Activated CD4-positive, alpha-beta T cell treated with anti-CD3 and anti-CD28 coated beads for 4 hours (primary cell): ENCODE data around the gene ACSBG1.
A peak's percentile ranks its signal among the peaks of the same experiment; 100 is the strongest.
"Not testable (repeated sequence)": the region's sequence is repeated elsewhere in the genome, so short reads cannot be mapped to it uniquely, and the experiment has no call there.

Source experiments
- DNase-seq, 2 donors: peaks; one replicate each; pipeline ENCODE4 v3.0.0-alpha.2; 2020

Gene ACSBG1

DNA sequence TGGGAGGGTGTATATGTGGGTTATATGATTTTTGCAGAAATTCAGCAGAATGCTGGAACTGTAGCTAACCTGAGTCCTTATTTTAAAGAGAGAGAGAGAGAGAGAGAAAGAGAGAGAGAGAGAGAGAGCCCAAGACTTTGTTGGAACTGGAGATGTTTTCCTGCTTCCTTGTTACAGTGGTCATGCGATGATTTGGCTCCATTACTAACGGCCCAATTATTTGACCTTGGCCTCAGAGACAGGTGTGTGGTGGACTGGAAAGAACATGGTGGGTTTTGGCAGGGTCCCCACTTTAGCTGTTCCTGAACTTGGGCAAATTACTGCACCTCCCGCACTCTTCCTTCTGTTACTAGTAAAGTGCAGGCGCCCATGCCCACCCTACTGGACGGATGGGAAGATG is 14.8 kb upstream of the ACSBG1 start:
- no peak for DNase-seq

DNA sequence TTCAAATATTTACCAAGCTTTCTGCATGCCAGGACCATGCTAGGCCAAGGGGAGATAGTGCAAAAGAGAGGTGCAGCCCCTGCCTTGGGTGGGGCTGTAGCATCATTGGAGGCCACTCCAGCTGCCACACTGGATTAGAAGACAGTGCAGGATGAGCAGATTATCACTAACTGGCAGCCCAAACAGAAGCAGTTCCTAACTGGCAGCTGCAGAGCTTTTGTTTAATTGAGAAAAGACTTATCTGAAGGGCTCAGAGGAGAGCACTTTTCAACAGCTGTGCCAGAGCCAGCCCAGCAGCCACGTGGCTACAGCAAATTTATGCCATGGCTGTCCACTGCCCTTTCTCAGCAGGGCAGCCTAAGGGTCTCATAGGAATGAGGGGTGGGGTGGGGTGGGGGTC is 13.5 kb upstream of the ACSBG1 start:
- no peak for DNase-seq

DNA sequence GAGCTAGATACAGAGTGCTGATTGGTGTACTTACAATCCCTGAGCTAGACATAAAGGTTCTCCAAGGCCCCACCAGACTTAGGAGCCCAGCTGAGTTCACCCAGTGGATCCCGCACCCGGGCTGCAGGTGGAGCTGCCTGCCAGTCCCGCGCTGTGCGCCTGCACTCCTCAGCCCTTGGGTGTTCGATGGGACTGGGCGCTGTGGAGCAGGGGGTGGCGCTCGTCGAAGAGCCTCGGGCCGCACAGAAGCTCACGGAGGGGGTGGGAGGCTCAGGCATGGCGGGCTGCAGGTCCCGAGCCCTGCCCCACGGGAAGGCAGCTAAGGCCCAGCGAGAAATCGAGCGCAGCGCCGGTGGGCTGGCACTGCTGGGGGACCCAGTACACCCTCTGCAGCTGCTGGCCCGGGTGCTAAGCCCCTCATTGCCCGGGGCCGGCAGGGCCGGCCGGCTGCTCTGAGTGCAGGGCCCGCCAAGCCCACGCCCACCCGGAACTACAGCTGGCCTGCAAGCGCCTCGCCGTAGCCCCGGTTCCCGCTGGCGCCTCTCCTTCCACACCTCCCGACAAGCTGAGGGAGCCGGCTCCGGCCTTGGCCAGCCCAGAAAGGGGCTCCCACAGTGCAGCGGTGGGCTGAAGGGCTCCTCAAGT is 11.7 kb upstream of the ACSBG1 start:
- not testable (repeated sequence) for DNase-seq

DNA sequence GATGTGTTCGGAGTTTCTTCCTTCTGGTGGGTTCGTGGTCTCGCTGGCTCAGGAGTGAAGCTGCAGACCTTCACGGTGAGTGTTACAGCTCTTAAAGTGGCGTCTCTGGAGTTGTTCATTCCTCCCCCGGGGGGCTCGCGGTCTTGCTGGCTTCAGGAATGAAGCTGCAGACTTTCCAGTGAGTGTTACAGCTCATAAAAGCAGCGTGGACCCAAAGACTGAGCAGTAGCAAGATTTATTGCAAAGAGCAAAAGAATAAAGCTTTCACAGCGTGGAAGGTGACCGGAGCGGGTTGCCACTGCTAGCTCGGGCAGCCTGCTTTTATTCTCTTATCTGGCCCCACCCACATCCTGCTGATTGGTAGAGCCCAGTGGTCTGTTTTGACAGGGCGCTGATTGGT is 11.0 kb upstream of the ACSBG1 start:
- not testable (repeated sequence) for DNase-seq

DNA sequence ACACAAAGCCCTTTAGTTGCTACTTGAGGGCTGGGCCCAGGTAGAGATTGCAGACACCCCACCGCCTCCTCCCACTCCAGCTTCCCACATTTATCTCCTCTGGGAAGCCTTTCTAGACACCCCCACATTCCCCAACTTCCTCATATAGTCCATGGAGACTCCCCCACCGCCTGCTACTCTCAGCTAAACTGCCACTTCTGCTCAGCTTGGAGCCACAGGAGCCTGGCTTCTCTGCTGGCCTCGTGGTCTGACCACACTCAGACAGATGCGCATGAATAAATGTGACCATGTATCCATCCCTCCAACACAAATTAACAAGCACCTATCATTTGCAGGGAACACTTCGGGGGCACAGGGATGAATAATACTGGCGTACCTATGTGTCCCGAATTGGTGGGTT is 10.5 kb upstream of the ACSBG1 start:
- no peak for DNase-seq

DNA sequence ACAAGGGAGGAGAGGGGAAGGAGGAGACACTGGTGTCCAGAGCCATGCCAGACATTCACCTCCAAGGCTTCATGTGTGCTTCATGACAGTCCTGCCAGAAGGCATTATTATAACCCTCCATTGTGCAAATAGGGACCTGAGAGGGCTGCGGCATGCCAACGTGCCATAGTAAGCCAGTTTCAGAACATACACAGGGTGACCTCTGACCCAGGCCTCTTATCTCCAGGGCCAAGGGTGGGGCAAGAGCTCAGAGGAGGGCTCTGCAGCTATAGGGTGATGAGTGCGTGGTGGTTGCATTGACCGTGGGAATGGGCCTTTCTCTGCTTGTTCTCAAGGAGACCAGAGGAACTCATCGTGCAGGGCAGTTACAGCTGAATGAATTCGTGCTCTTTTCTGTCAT is 9.7 kb upstream of the ACSBG1 start:
- no peak for DNase-seq

DNA sequence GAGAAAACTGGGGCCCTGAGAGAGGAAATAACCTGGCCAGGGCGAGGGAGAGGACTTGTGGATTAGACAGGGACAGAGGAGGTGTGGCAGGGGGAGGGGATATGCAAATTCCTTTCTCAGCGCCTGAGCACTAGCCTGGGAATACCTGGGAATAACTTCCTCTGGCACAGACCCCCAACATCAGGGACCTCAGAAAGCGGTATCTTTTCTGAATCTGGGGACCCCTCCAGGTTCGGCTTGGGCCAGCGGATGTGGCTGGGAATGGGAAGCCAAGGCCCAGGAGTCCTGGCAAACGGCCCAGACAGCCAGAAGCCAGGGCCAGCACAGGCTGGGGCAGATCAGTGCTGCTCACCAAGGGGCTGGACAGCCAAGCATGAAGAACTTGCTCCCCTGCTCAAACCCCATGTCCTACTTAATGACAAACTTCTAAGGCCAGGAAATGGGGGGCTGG is 9.2 kb upstream of the ACSBG1 start:
- no peak for DNase-seq

DNA sequence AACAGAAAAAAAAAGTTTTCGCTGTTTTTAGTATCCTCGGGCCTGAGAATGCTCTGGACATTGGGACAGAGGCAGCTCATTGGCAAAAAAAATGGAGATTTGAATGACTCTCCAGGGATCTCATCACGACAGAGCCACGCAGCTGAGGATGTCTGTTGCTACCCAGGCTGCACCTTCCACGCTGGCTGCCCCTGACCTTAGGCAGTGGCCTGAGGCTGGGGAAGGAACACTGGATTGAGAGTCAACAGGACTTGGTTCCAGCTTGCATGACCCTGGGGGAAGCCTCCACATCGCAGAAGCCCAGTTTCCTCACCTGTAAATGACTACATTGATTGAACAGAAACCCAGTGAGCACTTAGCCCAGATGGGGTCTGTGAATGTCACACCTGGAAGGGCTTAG is 8.7 kb upstream of the ACSBG1 start:
- no peak for DNase-seq

DNA sequence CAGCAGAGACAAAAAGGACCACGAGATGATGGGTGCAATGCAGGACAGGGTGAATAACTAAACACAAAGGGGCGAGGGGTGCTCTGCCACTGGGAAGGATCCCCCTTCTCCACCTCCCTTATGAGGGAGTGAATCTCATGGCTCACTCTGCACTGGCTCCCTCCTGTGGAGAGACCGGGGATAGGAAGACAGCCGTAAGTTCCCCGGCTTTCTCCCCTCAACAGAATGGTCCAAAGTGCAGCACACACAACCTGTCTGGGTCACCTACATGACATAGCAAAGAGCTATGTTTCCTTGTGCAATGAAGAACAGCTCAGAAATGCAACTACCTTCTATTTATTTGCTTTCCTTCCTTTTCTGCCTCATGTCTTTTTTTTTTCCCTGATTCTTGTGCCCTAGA is 7.8 kb upstream of the ACSBG1 start:
- no peak for DNase-seq

DNA sequence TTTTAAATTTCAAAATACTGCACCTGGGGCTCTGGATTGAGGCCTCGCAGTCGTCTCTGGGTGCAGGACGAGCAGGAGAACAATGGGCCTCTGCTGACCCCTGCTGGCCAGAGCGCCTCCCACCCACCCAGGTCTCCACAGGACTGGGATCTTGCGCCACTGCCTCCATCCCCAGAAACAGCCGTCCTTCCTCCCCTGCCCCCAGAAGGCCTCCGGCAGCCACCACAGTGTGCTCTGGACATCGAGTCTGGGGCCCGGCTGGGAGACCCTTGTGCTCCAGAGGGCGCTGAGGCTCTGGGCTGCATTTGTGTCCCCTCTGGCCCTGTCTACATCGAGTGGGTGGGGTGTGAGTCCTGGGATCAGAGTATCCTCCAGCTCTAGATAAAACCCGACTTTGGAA is 6.7 kb upstream of the ACSBG1 start:
- DNase-seq, result peak; percentile 74 to 84

DNA sequence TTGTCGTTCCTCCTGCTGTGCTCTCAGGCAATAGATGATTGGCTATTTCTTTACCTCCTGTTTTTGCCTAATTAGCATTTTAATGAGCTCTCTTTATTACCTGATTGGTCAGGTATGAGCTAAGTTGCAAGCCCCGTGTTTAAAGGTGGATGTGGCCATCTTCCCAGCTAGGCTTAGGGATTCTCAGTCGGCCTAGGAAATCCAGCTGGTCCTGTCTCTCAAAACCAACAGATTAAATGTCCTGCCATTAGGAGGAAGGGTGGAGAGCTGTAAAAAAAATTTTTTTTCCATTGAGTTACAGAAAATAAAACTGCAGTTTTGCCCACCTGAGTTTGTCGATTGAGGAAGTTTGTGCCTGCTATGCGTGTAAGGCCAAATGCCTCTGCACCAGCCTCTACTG is 5.4 kb upstream of the ACSBG1 start:
- no peak for DNase-seq

DNA sequence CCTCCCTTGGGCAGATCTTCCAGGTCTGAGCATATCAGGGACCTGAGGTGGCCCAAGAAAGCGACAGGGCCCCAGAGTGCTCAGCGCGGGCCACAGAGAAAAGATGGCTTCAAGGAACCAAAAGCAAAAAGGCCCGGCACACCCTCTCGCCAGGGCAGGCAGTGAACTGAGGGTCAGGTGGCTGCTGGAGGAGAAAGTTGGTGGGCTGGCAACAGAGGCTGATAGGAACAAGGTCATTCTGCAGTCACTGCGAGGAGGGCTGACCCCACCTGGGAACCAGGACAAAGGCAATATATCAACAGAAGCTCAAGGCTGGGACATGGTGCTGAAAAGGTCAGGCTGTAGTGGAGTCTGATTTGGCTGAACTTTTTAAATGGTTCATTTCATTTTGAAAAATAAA is 2.8 kb upstream of the ACSBG1 start:
- DNase-seq, result no peak

DNA sequence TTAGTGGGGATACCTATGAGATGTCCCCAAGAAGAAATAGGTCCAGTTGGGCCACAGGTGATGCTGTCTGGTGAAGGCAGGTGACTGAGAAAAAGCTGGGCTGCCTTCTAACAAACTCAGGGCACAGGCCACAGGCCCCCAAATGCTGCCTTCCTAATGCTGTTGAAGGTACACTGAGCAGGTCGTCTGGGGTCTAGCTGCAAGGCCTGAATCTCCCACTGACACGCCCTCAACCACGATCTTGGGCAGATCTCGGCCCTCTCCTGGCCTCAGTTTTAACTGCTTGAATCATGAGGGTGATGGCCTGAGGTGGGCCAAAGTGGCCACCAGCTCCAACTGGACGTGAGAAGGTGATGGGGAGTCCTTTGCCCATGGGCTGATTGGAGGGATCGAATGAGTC is 2.1 kb upstream of the ACSBG1 start:
- DNase-seq, result no peak

DNA sequence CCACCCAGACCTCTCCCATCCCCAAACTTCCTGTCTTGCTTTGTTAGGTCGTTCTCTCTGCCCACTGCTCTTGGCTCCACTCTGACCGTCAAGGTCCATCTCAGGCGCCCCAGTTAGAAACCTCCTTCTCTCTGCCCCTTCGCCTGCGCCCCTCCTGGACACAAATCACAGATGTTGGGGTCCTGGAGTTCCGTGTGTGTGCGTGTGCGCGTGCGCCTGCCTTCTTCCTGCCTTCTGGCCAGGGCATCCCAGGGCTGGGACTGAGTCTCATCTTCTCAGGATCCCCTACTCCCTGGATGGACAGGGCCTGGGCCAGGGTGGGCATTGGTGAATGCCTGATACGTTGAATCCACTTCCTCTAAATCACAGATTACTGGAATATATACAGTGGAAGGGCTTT is 869 bp downstream of the ACSBG1 start:
- no peak for DNase-seq

DNA sequence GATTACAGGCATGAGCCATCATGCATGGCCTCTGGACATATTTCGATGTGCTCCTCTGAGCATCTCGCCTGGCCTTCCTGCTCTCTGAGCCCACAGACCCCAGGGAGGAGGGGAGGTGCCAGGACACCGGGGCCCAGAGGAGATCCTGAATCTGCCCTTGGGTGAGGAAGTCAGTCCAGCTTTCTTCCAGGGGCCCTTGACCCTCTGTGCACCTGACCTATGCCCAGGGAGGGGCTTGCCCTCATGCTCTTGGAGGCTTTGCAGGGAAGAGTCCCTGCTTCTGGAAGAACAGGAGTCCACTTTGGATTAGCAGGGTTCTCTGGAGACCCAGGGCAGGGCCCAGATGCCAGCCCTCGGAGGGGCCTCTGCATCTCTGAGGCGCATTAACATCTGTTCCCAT is 1.4 kb downstream of the ACSBG1 start:
- no peak for DNase-seq

DNA sequence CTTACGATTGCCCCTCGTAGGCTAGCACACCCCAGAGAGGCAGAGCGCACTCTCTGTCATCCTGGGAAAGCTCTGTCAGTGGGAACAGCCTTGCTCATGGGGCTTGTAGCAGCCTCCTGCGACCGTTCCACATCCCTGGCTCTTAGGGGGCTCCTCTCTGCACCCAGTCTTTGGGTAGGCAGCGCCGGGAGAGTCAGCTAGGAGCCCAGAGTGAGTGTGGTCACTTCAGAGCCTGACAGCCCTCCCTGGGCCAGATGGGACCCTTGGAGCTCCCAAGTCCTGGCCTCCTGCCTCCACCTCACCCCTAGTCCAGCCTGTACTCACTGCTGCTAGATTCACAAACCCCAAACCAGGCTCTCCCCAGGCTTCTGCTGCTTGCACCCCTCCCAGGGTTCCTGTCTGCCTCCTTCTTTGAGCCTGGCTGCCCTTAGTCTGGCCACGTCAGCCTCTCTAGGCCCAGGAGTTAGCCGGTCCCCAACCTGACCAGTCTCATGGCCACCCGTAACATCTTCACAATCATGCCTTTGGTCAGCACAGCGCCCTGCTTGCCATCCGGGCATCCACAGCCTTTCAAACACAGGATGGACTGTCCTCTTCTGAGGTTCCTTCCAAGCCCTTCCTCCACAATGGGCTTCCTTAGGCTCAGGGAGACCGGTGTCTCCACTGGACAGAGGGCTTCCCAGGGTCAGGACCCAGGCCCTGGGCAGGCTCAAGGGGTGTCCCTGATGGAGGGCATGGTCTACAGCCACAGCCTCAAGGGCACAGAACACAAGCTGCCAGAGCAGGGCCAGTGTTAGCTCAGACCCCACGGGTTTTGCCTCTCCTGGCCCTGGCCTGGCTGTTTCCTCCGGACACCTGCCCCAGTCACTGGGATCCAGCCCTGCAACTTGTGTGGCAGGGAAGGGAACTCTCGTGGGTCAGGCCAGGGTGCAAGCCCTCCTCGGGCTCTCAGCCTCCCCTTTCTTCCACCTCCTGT is 4.6 kb downstream of the ACSBG1 start:
- DNase-seq, result no peak

DNA sequence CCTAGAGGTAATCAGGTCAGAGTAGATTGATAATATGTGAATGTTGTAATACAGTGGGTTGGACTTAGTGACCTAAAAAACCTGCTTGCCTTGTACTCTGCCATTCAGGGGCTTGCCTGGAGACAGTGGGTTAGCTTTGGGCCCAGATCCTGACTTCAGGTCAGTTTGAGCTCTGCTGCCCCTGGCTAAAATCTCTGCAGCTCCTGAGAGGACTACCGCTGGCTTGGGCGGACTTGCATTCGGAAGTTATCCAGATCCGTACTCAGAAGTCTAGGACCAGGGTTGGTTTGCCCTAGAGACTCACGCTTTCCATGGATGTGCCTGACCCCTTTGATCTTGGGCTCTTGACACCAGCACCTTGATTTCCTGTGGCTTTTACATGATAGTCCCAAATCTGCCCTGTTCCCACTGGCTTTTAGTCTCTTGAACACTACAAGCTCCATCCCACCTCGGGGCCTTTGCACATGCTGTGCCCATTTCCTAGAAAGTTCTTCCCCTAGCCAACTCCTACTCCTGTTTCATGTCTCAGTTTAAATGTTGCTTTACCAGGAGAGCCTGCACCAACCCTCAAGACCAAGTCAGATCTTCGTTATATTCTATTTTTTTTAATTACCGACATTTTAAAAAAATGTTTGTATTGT is 5.9 kb downstream of the ACSBG1 start:
- no peak for DNase-seq

DNA sequence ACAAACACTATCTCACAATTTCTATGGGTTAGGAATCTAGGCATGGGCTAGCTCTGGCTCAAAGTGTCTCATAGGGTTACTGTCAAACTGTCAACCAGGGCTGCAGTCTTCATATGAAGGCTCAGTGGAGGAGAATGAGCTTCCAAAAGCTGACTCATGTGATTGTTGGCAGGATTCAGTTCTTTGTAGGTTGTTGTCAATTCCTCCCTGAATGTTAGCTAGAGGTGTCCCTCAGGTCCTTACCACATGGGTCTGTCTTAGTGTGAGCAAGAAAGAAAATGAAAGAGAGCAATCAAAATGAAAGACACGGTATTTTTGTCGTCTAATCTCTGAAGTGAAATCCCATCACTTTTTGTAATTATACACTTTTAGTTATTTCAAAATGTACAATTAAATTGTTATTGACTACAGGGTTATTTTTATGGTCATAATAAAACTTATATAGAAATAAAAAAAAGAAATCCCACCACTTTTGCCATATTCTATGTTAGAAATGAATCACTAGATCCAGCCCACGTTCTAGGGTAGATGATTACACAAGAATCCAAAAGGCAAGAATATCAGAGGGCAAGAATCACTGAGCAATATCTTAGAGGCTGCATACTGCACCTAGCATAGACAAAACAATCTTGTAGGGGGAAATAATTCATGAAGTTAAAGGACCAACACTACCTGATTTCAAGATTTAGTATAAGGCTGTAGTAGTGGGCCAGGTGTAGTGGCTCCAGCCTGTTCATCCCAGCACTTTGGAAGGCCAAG is 8.4 kb downstream of the ACSBG1 start:
- DNase-seq, result no peak

DNA sequence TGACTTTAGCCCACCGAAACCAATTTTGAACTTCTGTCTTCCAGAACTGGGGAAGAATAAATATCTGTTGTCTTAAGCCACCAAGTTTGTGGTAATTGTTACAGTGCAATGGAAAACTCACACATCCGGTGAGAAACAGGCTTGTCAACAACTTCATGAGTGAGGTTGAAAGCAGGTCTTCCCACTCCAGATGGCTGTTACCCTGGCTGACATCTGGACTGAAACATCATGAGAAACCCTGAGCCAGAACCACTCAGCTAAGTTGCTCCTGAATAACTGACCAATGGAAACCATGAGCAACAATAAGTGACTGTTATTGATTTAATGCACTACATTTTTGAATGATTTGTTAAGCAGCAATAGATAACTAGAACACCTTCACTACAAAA is 10.3 kb downstream of the ACSBG1 start:
- DNase-seq, result no peak

DNA sequence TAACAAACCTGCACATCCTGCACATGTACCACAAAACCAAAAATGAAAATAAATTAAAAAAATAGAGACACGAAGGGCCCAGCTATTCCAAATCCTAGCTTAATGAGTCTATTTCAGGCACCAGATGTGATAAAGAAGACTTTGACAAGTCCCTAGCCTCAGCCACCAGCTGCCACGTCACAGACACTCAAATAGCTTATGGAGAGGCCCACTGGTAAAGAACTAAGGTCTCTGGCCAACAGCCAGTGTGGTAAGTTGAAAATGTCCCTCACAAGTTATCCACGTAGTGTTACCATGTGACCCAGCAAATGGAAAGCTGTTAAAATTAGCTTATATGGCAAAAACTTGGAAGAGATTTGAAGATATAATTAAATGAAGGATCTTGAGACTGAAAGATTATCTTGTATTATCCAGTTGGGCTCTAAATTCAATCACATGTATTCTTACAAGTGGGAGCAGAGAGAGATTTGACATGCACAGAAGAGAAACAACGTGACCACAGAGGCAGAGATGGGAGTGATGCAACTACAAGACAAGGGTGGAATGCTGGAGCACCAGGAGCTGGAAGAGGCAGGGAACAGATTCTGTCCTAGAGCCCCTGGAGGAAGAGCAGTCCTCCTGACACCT is 10.9 kb downstream of the ACSBG1 start:
- no peak for DNase-seq

DNA sequence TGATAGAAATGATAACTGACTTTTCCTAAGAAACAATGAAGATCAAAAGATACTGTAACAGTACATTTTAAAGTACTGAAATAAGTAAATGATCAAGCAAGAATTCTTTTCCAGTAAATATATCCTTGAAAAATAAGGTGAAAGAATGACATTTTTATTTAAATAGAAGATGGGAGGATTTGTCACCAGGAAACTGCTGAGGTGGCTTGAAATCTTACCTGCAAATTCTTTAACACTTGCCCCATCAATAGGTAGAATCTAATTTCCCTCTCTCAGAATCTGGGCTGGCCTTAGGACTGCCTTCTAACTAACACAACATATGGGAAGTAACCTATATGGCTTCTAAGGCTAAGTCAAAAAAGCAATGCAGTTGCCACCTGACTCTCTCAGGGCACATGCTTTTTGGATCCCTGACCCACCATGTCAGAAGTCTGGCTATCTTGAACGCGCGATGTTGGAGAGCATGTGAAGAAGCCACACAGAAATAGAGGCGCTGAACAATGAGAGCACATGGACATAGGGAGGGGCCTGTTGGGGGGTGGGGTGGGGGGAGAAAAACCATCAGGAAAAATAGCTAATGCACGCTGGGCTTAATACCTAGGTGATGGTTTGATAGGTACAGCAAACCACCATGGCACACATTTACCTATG is 11.5 kb downstream of the ACSBG1 start:
- no peak for DNase-seq

DNA sequence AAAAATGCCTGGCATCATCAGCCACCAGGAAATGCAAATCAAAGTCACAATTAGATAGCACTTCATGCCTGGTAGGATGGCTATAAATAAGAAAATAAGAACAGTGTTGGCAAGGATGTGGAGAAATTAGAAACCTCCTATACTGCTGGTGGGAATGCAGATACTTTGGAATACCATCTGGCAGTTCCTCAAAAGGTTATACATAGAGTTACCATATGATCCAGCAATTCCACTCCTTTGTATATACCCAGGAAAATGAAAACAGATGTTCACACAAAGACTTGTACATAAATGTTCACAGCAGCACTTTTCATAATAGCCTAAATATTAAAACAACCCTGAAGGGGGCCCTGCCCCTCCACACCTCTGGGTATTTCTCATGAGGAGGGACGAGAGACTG is 13.7 kb downstream of the ACSBG1 start:
- DNase-seq, result no peak
